ENCODE results near the gene AMTN.

- TF ChIP-seq POLR2A (IDR thresholded peaks at IDR 0.05; ENCODE audit: low read depth, low read length): no peak
- no peak for TF ChIP-seq TAF1 (IDR thresholded peaks at IDR 0.05; ENCODE audit: borderline replicate concordance, low read depth, low read length)
These were observed 15.4 kb downstream of the AMTN start for GRCh38 chr4:70533791-70534190.
